ENCODE measurements around the gene TAS1R1.

TAS1R1 gene

GRCh38 chr1:6574818-6575217 lies 19.7 kb downstream of the TAS1R1 start:
- DNase-seq, result no peak

DNA sequence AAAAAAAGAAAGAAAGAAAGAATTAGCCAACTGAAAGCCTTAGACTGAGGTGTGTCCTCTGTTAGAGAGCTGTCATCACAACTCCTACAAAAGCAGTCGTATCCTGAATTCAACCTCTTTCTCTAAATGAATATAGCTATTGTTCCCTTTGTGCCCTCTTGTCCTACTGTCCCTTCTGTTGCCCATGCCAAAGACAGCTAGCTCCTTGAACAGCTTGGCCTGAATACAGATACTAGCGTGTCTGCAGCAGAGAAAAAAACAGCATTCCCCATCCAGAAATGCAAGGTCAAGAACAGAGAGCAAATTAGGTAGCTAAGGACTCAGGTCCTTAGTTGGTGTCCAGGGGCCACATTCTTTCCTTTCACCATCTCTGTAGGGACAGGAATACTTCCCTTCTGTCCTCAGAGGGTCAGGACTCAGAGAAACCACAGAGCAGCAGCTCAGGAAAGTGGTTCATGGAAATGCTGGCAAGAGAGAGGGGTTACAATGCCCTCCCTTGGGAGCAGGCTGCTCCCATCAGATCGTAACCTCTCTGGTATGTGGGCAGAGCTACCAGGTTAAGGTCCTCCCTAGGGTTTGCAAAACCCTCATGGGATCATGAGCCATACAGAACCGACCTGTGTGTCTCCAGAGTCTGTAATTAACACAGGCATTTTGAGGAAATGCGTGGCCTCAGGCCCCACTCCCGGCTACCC lies 22.9 kb downstream of the TAS1R1 start:
- DNase-seq, result no peak

DNA sequence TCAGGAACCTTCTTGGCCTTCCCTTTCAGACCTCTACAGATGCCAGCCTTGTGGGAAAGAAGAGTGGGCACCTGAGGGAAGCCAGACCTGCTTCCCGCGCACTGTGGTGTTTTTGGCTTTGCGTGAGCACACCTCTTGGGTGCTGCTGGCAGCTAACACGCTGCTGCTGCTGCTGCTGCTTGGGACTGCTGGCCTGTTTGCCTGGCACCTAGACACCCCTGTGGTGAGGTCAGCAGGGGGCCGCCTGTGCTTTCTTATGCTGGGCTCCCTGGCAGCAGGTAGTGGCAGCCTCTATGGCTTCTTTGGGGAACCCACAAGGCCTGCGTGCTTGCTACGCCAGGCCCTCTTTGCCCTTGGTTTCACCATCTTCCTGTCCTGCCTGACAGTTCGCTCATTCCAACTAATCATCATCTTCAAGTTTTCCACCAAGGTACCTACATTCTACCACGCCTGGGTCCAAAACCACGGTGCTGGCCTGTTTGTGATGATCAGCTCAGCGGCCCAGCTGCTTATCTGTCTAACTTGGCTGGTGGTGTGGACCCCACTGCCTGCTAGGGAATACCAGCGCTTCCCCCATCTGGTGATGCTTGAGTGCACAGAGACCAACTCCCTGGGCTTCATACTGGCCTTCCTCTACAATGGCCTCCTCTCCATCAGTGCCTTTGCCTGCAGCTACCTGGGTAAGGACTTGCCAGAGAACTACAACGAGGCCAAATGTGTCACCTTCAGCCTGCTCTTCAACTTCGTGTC lies 23.7 kb downstream of the TAS1R1 start:
- DNase-seq, result no peak

GRCh38 chr1:6579374-6580118 lies 24.4 kb downstream of the TAS1R1 start, which contains the start of gene ZBTB48:
ZBTB48 (plus strand) TSS chr1:6579994; CDS start chr1:6580610, 616 bp downstream.
- DNase-seq, result peak; percentile 97

GRCh38 chr1:6580119-6580592 lies 25.0 kb downstream of the TAS1R1 start:
- peak; percentile 48 for DNase-seq

- peak; percentile 64 for DNase-seq
These were observed 25.7 kb downstream of the TAS1R1 start for GRCh38 chr1:6580593-6581409.

DNA sequence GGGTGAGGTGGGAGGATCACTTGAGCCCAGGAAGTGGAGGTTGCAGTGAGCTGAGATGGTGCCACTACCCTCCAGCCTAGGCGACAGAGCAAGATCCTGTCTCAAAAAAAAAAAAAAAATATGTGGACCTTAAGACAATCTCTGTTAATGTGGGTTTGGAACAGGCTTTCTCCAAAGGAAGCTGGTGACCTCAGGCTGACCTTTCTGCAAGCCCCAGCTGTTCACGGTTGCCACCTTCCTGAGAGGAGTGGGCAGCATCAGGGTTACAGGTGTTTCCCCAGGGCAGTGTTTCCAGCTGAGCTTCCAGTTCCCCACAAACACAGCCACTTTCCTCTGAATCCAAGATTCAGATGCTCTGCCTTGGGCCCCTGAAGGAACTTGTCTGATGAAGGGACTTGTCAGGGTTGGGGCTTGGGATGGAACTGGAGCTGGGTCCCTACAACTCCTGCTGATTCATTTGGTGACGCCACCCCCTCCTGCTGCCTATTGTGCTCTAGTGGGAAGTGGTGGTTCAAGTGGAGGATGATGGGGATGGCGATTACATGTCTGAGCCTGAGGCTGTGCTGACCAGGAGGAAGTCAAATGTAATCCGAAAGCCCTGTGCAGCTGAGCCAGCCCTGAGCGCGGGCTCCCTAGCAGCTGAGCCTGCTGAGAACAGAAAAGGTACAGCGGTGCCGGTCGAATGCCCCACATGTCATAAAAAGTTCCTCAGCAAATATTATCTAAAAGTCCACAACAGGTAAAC lies 26.6 kb downstream of the TAS1R1 start:
- DNase-seq, result peak; percentile 88

- DNase-seq, result peak; percentile 15
These were observed 27.3 kb downstream of the TAS1R1 start for GRCh38 chr1:6582370-6582769.

GRCh38 chr1:6584126-6585080 lies 29.3 kb downstream of the TAS1R1 start:
- DNase-seq, result no peak

DNA sequence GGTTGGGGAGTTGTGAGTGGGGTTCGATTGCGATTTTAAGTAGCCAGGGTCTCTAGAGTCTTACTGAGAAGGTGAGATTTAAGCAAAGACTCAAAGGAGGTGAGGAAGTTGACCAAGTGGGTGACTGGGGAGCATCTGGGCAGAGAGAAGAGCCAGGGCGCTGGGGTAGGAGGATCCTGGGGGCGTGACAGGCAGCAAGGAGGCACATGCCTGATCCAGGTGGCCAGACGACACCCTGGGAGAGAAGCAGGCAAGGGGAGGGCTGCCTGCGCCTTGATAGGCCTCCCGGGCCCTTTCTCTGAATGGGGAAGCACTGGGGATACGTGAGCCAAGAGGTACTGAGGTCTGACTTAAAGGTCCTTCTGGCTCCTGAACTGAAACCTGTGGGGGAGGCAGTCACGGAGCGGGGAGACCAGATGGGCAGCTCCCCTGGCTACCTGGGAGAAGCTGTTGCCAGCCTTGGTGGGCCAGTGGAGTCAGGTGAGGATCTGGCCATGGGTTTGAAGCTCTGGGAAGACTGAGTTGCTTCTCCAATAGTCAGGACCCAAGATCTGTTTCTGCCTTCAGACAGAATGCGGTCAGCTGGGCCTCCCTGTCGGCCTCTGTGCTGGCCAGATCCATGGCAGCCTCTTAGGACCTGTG lies 30.1 kb downstream of the TAS1R1 start:
- DNase-seq, result no peak

DNA sequence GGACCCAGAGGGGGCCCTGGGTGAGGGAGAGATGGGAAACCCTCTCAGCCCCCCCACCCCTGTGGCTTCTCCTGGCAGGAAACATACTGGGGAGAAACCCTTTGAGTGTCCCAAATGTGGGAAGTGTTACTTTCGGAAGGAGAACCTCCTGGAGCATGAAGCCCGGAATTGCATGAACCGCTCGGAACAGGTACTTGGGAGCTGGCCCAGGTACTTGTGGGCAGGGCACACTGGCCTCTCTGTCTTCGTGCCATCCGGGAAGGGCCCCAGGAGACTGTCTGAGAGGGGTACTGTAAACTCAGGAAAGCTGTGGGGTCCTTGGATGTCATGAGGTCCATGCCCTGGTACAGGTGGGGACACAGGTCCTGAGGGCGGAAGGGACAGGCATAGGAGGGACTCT lies 30.7 kb downstream of the TAS1R1 start:
- no peak for DNase-seq

GRCh38 chr1:6586404-6586816 lies 31.3 kb downstream of the TAS1R1 start:
- no peak for DNase-seq

- no peak for DNase-seq
These were observed 32.3 kb downstream of the TAS1R1 start for GRCh38 chr1:6587261-6588005.

DNA sequence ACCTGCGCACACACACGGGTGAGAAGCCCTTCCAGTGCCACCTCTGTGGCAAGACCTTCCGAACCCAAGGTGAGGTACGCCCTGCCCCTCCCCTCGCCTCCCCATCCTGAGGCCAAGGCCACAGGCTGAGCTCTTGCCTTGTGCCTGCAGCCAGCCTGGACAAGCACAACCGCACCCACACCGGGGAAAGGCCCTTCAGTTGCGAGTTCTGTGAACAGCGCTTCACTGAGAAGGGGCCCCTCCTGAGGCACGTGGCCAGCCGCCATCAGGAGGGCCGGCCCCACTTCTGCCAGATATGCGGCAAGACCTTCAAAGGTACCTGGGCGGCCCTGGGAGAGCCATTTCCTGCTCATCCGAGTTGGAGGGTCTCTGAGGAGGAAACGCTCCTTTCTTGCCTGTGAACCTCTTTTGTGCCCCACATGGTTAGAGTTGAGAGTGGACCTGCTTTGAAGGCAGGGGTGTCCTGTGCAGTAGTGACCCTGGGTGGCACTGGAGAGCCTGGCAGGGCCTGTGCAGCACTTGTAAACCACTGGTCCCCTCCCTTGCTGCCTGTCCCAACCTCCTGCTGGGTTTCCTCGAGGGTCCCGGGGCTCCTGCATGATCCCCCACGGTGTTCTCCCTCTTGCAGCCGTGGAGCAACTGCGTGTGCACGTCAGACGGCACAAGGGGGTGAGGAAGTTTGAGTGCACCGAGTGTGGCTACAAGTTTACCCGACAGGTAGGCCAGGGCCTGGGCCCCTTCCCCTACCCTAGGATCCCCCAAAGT lies 33.2 kb downstream of the TAS1R1 start:
- no peak for DNase-seq

DNA sequence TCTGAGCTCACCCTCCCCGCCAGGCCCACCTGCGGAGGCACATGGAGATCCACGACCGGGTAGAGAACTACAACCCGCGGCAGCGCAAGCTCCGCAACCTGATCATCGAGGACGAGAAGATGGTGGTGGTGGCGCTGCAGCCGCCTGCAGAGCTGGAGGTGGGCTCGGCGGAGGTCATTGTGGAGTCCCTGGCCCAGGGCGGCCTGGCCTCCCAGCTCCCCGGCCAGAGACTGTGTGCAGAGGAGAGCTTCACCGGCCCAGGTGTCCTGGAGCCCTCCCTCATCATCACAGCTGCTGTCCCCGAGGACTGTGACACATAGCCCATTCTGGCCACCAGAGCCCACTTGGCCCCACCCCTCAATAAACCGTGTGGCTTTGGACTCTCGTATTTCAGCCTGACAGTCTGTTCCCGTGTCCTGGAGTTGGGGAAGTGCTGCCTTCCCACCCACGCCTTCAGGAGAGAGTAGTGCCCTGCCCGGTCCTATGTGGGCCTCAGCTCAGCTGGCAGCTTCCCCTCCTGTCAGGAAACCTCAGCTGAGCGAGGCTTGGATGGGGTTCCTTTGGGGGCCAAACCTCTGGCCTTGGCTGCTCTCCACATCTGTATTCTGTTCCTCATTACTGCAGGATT lies 33.9 kb downstream of the TAS1R1 start:
- DNase-seq, result peak; percentile 77

GRCh38 chr1:6590046-6590445 lies 34.9 kb downstream of the TAS1R1 start:
- no peak for DNase-seq

DNA sequence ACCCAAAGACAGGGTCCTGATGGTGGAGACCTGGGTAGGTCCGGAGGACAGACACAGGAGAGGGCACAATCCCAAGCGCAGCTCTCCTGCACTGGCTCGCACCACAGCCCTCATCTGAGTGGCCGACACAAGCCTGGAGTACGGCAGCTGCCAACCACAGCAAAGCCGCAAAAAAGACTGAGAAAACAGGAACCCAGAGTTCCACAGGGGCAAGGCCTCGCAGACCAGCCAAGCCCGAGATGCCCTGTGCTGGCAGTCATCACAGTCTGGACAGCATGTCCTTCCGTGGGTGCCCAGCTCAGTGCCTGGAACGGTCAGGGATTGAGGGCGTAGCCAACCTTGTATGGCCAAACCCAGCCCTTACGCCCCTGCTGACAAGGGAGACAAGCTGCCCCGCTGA lies 36.1 kb downstream of the TAS1R1 start:
- DNase-seq, result peak; percentile 82

- no peak for DNase-seq
These were observed 36.5 kb downstream of the TAS1R1 start for GRCh38 chr1:6591644-6592043.
